K562 (cell line): Measurements from ENCODE around the gene TBC1D9.

ENCODE experiments used
- ARNT ChIP-seq, 2 experiments: fragments of 450-650 bp; IDR thresholded peaks; 2 replicates each; pipeline ENCODE4 v1.6.1; 2016; ENCODE audit warnings: mild to moderate bottlenecking in 1 of 2
- FOXM1 ChIP-seq, 2 experiments: fragments of 450-650 bp in 1 of 2; sonication (generic) in 1 of 2; formaldehyde crosslinking in 1 of 2; IDR thresholded peaks; 2 replicates each; pipeline versions ENCODE4 v1.6.1 to v1.9.0; 2017 to 2022; ENCODE audit warnings: low read depth in 2 of 2, mild to moderate bottlenecking in 2 of 2, missing genetic modification reagents in 1 of 2, moderate library complexity in 1 of 2
- HDAC1 ChIP-seq, 2 experiments: fragments of 450-650 bp; IDR thresholded peaks; 2 replicates each; pipeline ENCODE4 v1.6.1; 2016 to 2017; ENCODE audit warnings: inconsistent platforms in 1 of 2, mild to moderate bottlenecking in 1 of 2, moderate library complexity in 1 of 2
- JUND ChIP-seq, 2 experiments: IDR thresholded peaks; 2 replicates in 1 of 2; 3 replicates in 1 of 2; pipeline ENCODE4 v1.6.1; 2011; ENCODE audit warnings: borderline replicate concordance in 2 of 2, low read depth in 2 of 2, low read length in 2 of 2, improper control_type of control experiment in 1 of 2, missing biosample characterization in 1 of 2, missing genetic modification characterization in 1 of 2, missing genetic modification reagents in 1 of 2
- PHB2 ChIP-seq: fragments of 450-650 bp; IDR thresholded peaks from 2 replicates; pipeline ENCODE4 v1.6.1; 2017; ENCODE audit warnings: low read depth
- ZBTB17 ChIP-seq: fragments of 450-650 bp; formaldehyde crosslinking; IDR thresholded peaks from 2 replicates; pipeline ENCODE4 v1.4.0; 2020; ENCODE audit warnings: mild to moderate bottlenecking
- ZNF589 ChIP-seq: fragments of 200-800 bp; sonication (Bioruptor generic); IDR thresholded peaks from 2 replicates; pipeline ENCODE4 v1.6.1; 2016; ENCODE audit warnings: low read depth, missing genetic modification characterization, missing compliant biosample characterization
- ZNF766 ChIP-seq: fragments of 200-800 bp; sonication (Bioruptor generic); conservative IDR thresholded peaks from 2 replicates; pipeline ENCODE4 v1.6.1; 2016; ENCODE audit warnings: missing genetic modification characterization, missing compliant biosample characterization
- TF ChIP-seq, protein P1 (sequence below), 2 experiments: IDR thresholded peaks; 2 replicates each; pipeline ENCODE4 v1.6.1; 2012; ENCODE audit warnings: improper control_type of control experiment in 2 of 2, low read depth in 2 of 2, low read length in 2 of 2, borderline replicate concordance in 1 of 2
- TF ChIP-seq, protein P2 (sequence below), 3 experiments: IDR thresholded peaks in 2 of 3; conservative IDR thresholded peaks in 1 of 3; 2 replicates each; pipeline ENCODE4 v1.5.1; 2011 to 2012; ENCODE audit warnings: low read length in 3 of 3, mild to moderate bottlenecking in 3 of 3, control low read depth in 2 of 3, improper control_type of control experiment in 1 of 3, inconsistent platforms in 1 of 3, low read depth in 1 of 3, mixed read lengths in 1 of 3, moderate library complexity in 1 of 3; ENCODE audit not compliant: insufficient read depth in 2 of 3

- TF ChIP-seq, protein P1, sequence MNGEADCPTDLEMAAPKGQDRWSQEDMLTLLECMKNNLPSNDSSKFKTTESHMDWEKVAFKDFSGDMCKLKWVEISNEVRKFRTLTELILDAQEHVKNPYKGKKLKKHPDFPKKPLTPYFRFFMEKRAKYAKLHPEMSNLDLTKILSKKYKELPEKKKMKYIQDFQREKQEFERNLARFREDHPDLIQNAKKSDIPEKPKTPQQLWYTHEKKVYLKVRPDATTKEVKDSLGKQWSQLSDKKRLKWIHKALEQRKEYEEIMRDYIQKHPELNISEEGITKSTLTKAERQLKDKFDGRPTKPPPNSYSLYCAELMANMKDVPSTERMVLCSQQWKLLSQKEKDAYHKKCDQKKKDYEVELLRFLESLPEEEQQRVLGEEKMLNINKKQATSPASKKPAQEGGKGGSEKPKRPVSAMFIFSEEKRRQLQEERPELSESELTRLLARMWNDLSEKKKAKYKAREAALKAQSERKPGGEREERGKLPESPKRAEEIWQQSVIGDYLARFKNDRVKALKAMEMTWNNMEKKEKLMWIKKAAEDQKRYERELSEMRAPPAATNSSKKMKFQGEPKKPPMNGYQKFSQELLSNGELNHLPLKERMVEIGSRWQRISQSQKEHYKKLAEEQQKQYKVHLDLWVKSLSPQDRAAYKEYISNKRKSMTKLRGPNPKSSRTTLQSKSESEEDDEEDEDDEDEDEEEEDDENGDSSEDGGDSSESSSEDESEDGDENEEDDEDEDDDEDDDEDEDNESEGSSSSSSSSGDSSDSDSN (IDR thresholded peaks at IDR 0.05; ENCODE audit: borderline replicate concordance in 1 of 2, low read depth in 2 of 2, low read length in 2 of 2), result no peak
- no peak for TF ChIP-seq PHB2
- TF ChIP-seq FOXM1 (IDR thresholded peaks at IDR 0.05; ENCODE audit: low read depth), result no peak
- no peak for TF ChIP-seq FOXM1 (CRISPR knock-in tag; IDR thresholded peaks at IDR 0.05; ENCODE audit: low read depth)
- no peak for TF ChIP-seq ZNF766 (CRISPR knock-in tag)
- no peak for TF ChIP-seq ARNT (IDR thresholded peaks at IDR 0.05)
- TF ChIP-seq, protein P2, sequence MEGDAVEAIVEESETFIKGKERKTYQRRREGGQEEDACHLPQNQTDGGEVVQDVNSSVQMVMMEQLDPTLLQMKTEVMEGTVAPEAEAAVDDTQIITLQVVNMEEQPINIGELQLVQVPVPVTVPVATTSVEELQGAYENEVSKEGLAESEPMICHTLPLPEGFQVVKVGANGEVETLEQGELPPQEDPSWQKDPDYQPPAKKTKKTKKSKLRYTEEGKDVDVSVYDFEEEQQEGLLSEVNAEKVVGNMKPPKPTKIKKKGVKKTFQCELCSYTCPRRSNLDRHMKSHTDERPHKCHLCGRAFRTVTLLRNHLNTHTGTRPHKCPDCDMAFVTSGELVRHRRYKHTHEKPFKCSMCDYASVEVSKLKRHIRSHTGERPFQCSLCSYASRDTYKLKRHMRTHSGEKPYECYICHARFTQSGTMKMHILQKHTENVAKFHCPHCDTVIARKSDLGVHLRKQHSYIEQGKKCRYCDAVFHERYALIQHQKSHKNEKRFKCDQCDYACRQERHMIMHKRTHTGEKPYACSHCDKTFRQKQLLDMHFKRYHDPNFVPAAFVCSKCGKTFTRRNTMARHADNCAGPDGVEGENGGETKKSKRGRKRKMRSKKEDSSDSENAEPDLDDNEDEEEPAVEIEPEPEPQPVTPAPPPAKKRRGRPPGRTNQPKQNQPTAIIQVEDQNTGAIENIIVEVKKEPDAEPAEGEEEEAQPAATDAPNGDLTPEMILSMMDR (IDR thresholded peaks at IDR 0.05 in 2 of 3, conservative IDR thresholded peaks at IDR 0.05 in 1 of 3; ENCODE audit: insufficient read depth in 2 of 3, low read depth in 1 of 3, low read length in 3 of 3), result no peak
- TF ChIP-seq ZBTB17 (CRISPR knock-in tag), result no peak
- TF ChIP-seq HDAC1 (IDR thresholded peaks at IDR 0.05), result no peak
- TF ChIP-seq ZNF589 (CRISPR knock-in tag), result no peak
- no peak for TF ChIP-seq JUND (IDR thresholded peaks at IDR 0.05; ENCODE audit: borderline replicate concordance, low read depth, low read length)
- TF ChIP-seq JUND (tag; IDR thresholded peaks at IDR 0.05; ENCODE audit: borderline replicate concordance, low read depth, low read length), result no peak
Measured at GRCh38 chr4:140621161-140621560, 135.0 kb downstream of the TBC1D9 start.
